GM19193 (cell line): ENCODE measurements around the gene IGFN1.

ENCODE experiments used
- POLR2A ChIP-seq: IDR thresholded peaks from 4 replicates; pipeline ENCODE4 v1.6.1; 2011; ENCODE audit not compliant: insufficient read depth, insufficient read length; ENCODE audit errors: extremely low read depth

Gene IGFN1

GRCh38 chr1:201260236-201260590, 69.6 kb downstream of the IGFN1 start:
- no peak for TF ChIP-seq POLR2A

GRCh38 chr1:201260648-201261311, 70.2 kb downstream of the IGFN1 start:
- no peak for TF ChIP-seq POLR2A

GRCh38 chr1:201261771-201262547, 71.3 kb downstream of the IGFN1 start:
- TF ChIP-seq POLR2A: no peak

GRCh38 chr1:201262963-201263608, 72.5 kb downstream of the IGFN1 start:
- no peak for TF ChIP-seq POLR2A

GRCh38 chr1:201264072-201264471, 73.4 kb downstream of the IGFN1 start:
- TF ChIP-seq POLR2A: no peak

- no peak for TF ChIP-seq POLR2A
Observed at GRCh38 chr1:201264554-201264953, 73.9 kb downstream of the IGFN1 start.

GRCh38 chr1:201265756-201266155, 75.1 kb downstream of the IGFN1 start:
- no peak for TF ChIP-seq POLR2A

- no peak for TF ChIP-seq POLR2A
Observed at GRCh38 chr1:201266276-201266675, 75.7 kb downstream of the IGFN1 start.

GRCh38 chr1:201266774-201267173, 76.2 kb downstream of the IGFN1 start:
- no peak for TF ChIP-seq POLR2A

- no peak for TF ChIP-seq POLR2A
Observed at GRCh38 chr1:201267481-201268229, 77.0 kb downstream of the IGFN1 start.

GRCh38 chr1:201268604-201269151, 78.1 kb downstream of the IGFN1 start:
- TF ChIP-seq POLR2A: no peak

- no peak for TF ChIP-seq POLR2A
Observed at GRCh38 chr1:201269281-201269680, 78.7 kb downstream of the IGFN1 start.

- TF ChIP-seq POLR2A: no peak
Observed at GRCh38 chr1:201269900-201270410, 79.3 kb downstream of the IGFN1 start.

- no peak for TF ChIP-seq POLR2A
Observed at GRCh38 chr1:201270616-201271390, 80.2 kb downstream of the IGFN1 start.
